Measurements from ENCODE around the gene ANKS1B.

Gene ANKS1B

GRCh38 chr12:99005601-99006000 lies 979.1 kb downstream of the ANKS1B start:
- DNase-seq: no peak
- Mint-ChIP-seq H3K4me1 (no peaks in the 10 kb centered on the region), H3K36me3 (ENCODE audit: low read depth) (no peaks in the 10 kb centered on the region), H3K27ac (no peak overlapping the region), H3K27me3 (no peaks in the 10 kb centered on the region), H3K4me3 (no peak overlapping the region), H3K9me3 (no peaks in the 10 kb centered on the region)
- no peak for ATAC-seq

DNA sequence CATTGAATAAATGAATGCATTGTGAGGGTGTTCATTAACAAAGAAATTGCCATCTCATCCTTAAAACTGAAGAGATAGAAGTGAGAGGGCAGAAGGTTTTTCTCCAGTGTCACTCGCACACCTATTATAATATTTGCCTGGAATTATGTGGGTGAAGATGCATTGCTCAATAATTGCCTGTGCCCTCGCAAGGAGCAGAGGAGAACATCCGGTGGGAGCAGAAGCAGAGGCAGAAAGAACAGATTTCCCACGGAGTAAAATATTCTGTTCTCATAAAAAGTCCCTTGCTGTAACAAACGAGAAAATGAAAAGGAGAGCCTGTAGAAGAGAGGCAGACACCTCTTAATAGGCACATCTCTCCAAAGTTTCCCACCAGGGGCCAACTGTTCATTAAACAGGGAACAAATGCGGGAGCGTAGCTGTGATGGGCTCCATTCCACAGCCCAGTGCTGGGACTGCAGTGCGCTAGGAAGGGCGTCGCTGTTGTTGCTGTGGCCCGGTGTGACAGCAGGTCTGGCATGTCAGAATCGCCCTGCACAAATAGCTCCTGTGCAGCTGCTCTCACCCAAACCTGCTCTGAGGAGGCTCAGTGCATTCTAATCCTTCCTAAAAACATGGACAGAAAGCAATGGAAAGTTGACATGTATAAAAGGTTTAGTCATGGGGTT lies 979.8 kb downstream of the ANKS1B start:
- ATAC-seq (no peak), DNase-seq (no peak)
- Mint-ChIP-seq H3K9me3 (no peaks in the 10 kb centered on the region), H3K36me3 (ENCODE audit: low read depth) (no peaks in the 10 kb centered on the region), H3K27ac (no peak overlapping the region), H3K4me3 (no peak overlapping the region), H3K27me3 (no peaks in the 10 kb centered on the region), H3K4me1 (no peaks in the 10 kb centered on the region)

GRCh38 chr12:99002731-99003130 lies 982.0 kb downstream of the ANKS1B start:
- H3K4me3 Mint-ChIP-seq: no peak overlapping the region
- peaks cover 2% of the 10 kb centered on the region for H3K27me3 Mint-ChIP-seq
- ATAC-seq (no peak), DNase-seq (no peak)
- no peaks in the 10 kb centered on the region for H3K4me1 Mint-ChIP-seq
- H3K27ac Mint-ChIP-seq: no peak overlapping the region
- H3K9me3 Mint-ChIP-seq: no peaks in the 10 kb centered on the region
- no peaks in the 10 kb centered on the region for H3K36me3 Mint-ChIP-seq (ENCODE audit: low read depth)

DNA sequence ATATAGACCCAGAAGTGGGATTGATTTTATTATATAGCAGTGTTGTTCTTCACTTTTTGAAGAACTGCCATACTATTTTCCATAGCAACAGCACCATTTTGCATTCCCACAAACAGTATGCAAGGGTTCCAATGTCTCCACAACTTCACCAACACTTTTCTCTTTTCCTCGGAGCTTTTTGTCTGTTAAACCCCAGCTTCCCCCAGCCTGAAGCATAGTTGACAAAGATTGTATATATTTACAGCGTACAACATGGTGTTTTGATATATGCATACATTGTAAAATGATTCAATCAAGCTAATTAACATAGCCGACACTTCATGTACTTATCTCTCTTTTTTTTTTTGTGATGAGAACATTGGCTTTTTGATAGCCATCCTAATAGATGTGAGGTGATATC lies 982.6 kb downstream of the ANKS1B start:
- no peak for ATAC-seq
- Mint-ChIP-seq H3K4me3 (no peak overlapping the region), H3K9me3 (no peaks in the 10 kb centered on the region), H3K4me1 (no peaks in the 10 kb centered on the region), H3K27ac (no peak overlapping the region), H3K36me3 (ENCODE audit: low read depth) (no peaks in the 10 kb centered on the region), H3K27me3 (peaks cover 2% of the 10 kb centered on the region)
- no peak for DNase-seq

DNA sequence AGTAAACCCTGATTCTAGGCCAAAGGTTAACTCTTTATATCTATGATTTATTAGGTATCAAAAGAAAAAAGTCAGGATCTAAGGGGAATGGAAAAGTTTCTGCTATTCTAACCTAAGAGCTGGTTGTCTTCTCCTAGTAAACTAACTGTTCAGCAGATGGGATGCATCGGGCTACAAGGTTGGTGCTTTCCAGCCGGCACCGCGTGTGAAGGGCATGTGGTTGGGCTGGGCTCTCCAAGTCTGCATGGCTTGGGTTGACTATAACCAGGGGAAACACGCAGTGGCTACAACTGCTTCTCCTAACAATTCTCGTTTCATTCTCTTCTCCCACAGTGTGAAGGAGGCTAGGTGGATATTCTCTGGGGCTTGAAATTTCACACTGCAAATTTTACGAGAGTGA lies 985.2 kb downstream of the ANKS1B start:
- ATAC-seq (no peak), DNase-seq (no peak)
- peaks cover 2% of the 10 kb centered on the region for H3K27me3 Mint-ChIP-seq
- H3K27ac Mint-ChIP-seq: no peak overlapping the region
- no peaks in the 10 kb centered on the region for H3K9me3 Mint-ChIP-seq
- H3K4me3 Mint-ChIP-seq: no peak overlapping the region
- no peaks in the 10 kb centered on the region for H3K4me1 Mint-ChIP-seq
- no peaks in the 10 kb centered on the region for H3K36me3 Mint-ChIP-seq (ENCODE audit: low read depth)

DNA sequence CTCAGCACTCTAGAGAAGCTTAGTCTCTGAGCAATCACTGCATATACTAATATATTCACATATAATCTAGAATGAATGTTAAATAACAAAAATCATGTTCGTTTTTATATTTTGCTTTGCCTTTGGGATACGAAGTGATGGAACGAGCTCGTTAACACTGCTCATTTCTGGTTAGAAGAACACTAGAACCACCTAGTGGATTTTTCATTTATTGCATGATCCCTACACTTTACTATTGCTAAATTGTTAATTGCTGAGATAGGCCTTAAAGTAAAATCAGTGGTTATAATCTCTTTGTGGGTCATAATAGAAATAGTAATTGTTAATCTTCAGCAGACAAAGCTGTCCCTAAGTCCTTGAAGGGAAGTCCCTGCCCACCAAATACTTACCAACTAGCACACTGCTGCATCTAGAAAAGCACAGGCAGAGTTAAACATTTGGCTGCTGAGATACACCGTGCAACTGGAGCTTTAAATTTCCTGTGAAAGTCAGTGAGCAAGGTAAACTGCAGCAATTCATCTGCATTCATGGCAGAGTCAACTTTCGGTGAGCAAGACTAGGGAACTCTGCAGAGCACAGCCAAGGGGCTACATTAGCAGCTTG lies 985.9 kb downstream of the ANKS1B start:
- DNase-seq: no peak
- Mint-ChIP-seq H3K27me3 (peaks cover 2% of the 10 kb centered on the region), H3K4me3 (no peak overlapping the region), H3K27ac (no peak overlapping the region), H3K36me3 (ENCODE audit: low read depth) (no peaks in the 10 kb centered on the region), H3K9me3 (no peaks in the 10 kb centered on the region), H3K4me1 (no peaks in the 10 kb centered on the region)
- no peak for ATAC-seq

DNA sequence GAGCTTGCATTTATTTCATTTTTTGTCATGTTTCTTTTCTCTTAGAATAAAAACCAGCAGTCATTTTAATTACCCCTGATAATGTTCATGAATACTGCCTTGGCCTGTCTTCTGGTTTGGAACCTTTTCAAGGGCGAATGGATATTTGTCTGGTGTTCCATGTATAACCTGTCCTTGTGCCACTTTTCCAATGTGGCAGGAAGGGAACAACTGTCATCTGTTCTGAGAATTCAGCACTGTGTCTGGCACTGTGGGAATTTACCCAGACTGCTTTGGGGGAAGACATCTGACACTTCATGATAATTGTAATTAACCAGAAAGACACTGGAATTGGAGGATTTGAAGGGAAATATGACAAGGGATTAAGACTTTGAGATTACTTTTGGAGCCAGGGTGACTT lies 986.8 kb downstream of the ANKS1B start:
- no peaks in the 10 kb centered on the region for H3K4me1 Mint-ChIP-seq
- peaks cover 2% of the 10 kb centered on the region for H3K27me3 Mint-ChIP-seq
- no peak overlapping the region for H3K4me3 Mint-ChIP-seq
- no peak overlapping the region for H3K27ac Mint-ChIP-seq
- H3K9me3 Mint-ChIP-seq: no peaks in the 10 kb centered on the region
- no peaks in the 10 kb centered on the region for H3K36me3 Mint-ChIP-seq (ENCODE audit: low read depth)
- DNase-seq (no peak), ATAC-seq (no peak)

GRCh38 chr12:98990648-98991047 lies 994.1 kb downstream of the ANKS1B start:
- no peak for DNase-seq
- H3K27me3 Mint-ChIP-seq: peaks cover 8% of the 10 kb centered on the region
- peaks cover 2% of the 10 kb centered on the region for H3K9me3 Mint-ChIP-seq
- no peaks in the 10 kb centered on the region for H3K4me1 Mint-ChIP-seq
- H3K27ac Mint-ChIP-seq: no peak overlapping the region
- no peak overlapping the region for H3K4me3 Mint-ChIP-seq
- ATAC-seq: no peak
- H3K36me3 Mint-ChIP-seq (ENCODE audit: low read depth): no peaks in the 10 kb centered on the region

- H3K4me1 Mint-ChIP-seq: no peaks in the 10 kb centered on the region
- no peak for DNase-seq
- H3K4me3 Mint-ChIP-seq: no peak overlapping the region
- H3K27ac Mint-ChIP-seq: no peak overlapping the region
- no peak for ATAC-seq
- peaks cover 5% of the 10 kb centered on the region for H3K27me3 Mint-ChIP-seq
- peaks cover 11% of the 10 kb centered on the region for H3K9me3 Mint-ChIP-seq
- no peaks in the 10 kb centered on the region for H3K36me3 Mint-ChIP-seq (ENCODE audit: low read depth)
Observed at GRCh38 chr12:98985156-98985555, 999.6 kb downstream of the ANKS1B start.

DNA sequence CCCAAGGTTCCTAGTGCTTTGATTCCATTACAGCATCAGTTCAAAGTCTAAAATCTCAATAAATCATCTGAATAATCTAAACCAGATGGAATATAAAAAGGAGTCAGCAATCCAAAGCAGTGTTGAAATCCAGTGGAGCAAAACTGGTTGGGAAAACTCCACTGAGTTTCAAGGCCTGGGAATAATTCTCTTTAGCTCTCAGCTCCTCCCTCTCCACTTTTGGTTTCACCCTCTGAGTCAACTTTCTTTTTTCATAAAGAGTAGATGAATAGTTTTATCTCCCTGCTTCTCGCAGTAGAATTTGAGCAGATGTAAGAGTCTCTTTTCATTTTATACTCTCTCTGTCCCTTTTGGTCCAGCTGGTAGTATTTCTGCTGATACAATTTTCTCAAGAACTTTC lies 1001.1 kb downstream of the ANKS1B start:
- peaks cover 3% of the 10 kb centered on the region for H3K27me3 Mint-ChIP-seq
- H3K27ac Mint-ChIP-seq: no peak overlapping the region

GRCh38 chr12:98980508-98980907 lies 1004.2 kb downstream of the ANKS1B start:
- Mint-ChIP-seq H3K9me3 (peaks cover 13% of the 10 kb centered on the region), H3K27me3 (no peaks in the 10 kb centered on the region), H3K4me3 (no peak overlapping the region), H3K27ac (no peak overlapping the region), H3K36me3 (ENCODE audit: low read depth) (no peaks in the 10 kb centered on the region), H3K4me1 (no peaks in the 10 kb centered on the region)
- DNase-seq (no peak), ATAC-seq (no peak)

More for the DNA sequence above, 1001.1 kb downstream of the ANKS1B start:
- no peaks in the 10 kb centered on the region for H3K36me3 Mint-ChIP-seq (ENCODE audit: low read depth)
- ATAC-seq (no peak), DNase-seq (no peak)
- no peak overlapping the region for H3K4me3 Mint-ChIP-seq
- H3K4me1 Mint-ChIP-seq: no peaks in the 10 kb centered on the region
- H3K9me3 Mint-ChIP-seq: peaks cover 17% of the 10 kb centered on the region

GRCh38 chr12:98977186-98977585 lies 1007.5 kb downstream of the ANKS1B start:
- ATAC-seq (no peak), DNase-seq (no peak)
- no peaks in the 10 kb centered on the region for H3K4me1 Mint-ChIP-seq
- no peak overlapping the region for H3K27ac Mint-ChIP-seq
- no peaks in the 10 kb centered on the region for H3K36me3 Mint-ChIP-seq (ENCODE audit: low read depth)
- H3K9me3 Mint-ChIP-seq: peaks cover 13% of the 10 kb centered on the region
- H3K27me3 Mint-ChIP-seq: no peaks in the 10 kb centered on the region
- no peak overlapping the region for H3K4me3 Mint-ChIP-seq

- ATAC-seq: no peak
- H3K4me3 Mint-ChIP-seq: no peak overlapping the region
- peaks cover 3% of the 10 kb centered on the region for H3K9me3 Mint-ChIP-seq
- no peaks in the 10 kb centered on the region for H3K27me3 Mint-ChIP-seq
- H3K27ac Mint-ChIP-seq: no peak overlapping the region
- no peak for DNase-seq
- H3K36me3 Mint-ChIP-seq (ENCODE audit: low read depth): no peaks in the 10 kb centered on the region
- H3K4me1 Mint-ChIP-seq: no peaks in the 10 kb centered on the region
Observed at GRCh38 chr12:98974767-98975381, 1009.9 kb downstream of the ANKS1B start.

GRCh38 chr12:98973395-98973794 lies 1011.3 kb downstream of the ANKS1B start:
- ATAC-seq (no peak), DNase-seq (no peak)
- no peak overlapping the region for H3K4me3 Mint-ChIP-seq
- H3K9me3 Mint-ChIP-seq: no peaks in the 10 kb centered on the region
- H3K27me3 Mint-ChIP-seq: no peaks in the 10 kb centered on the region
- no peak overlapping the region for H3K27ac Mint-ChIP-seq
- no peaks in the 10 kb centered on the region for H3K36me3 Mint-ChIP-seq (ENCODE audit: low read depth)
- no peaks in the 10 kb centered on the region for H3K4me1 Mint-ChIP-seq

GRCh38 chr12:98970950-98971349 lies 1013.8 kb downstream of the ANKS1B start:
- H3K36me3 Mint-ChIP-seq (ENCODE audit: low read depth): no peaks in the 10 kb centered on the region
- no peak for ATAC-seq
- no peak overlapping the region for H3K27ac Mint-ChIP-seq
- peaks cover 4% of the 10 kb centered on the region for H3K9me3 Mint-ChIP-seq
- DNase-seq: no peak
- H3K4me3 Mint-ChIP-seq: no peak overlapping the region
- H3K27me3 Mint-ChIP-seq: peaks cover 4% of the 10 kb centered on the region
- H3K4me1 Mint-ChIP-seq: no peaks in the 10 kb centered on the region

All from activated naive CD8-positive, alpha-beta T cell treated with anti-CD3 and anti-CD28 coated beads, Interleukin-2, amount 50 U/mL, for 24 hours (primary cell).